ENCODE data around the gene FRYL.

Gene FRYL

GRCh38 chr4:48509543-48509942, 270.5 kb downstream of the FRYL start:
- TF ChIP-seq GATA2 (IDR thresholded peaks at IDR 0.05; ENCODE audit: low read depth, low read length) (no peak), GATA3 (IDR thresholded peaks at IDR 0.05; ENCODE audit: low read depth, low read length) (no peak)

GRCh38 chr4:48506716-48507115, 273.4 kb downstream of the FRYL start:
- no peak for TF ChIP-seq GATA3 (IDR thresholded peaks at IDR 0.05; ENCODE audit: low read depth, low read length)

- TF ChIP-seq GATA3 (IDR thresholded peaks at IDR 0.05; ENCODE audit: low read depth, low read length) = no peak
- TF ChIP-seq GATA2 (IDR thresholded peaks at IDR 0.05; ENCODE audit: low read depth, low read length) = no peak
These were observed 275.7 kb downstream of the FRYL start for GRCh38 chr4:48504352-48504751.

- TF ChIP-seq GATA3 (IDR thresholded peaks at IDR 0.05; ENCODE audit: low read depth, low read length) = no peak
- TF ChIP-seq GATA2 (IDR thresholded peaks at IDR 0.05; ENCODE audit: low read depth, low read length) = no peak
These were observed 276.1 kb downstream of the FRYL start for GRCh38 chr4:48504026-48504330.

GRCh38 chr4:48503233-48504025, 276.6 kb downstream of the FRYL start:
- TF ChIP-seq GATA3 (IDR thresholded peaks at IDR 0.05; ENCODE audit: low read depth, low read length) = no peak

GRCh38 chr4:48499551-48500066, 280.5 kb downstream of the FRYL start:
- no peak for TF ChIP-seq GATA3 (IDR thresholded peaks at IDR 0.05; ENCODE audit: low read depth, low read length)
- TF ChIP-seq GATA2 (IDR thresholded peaks at IDR 0.05; ENCODE audit: low read depth, low read length) = no peak

- TF ChIP-seq GATA2 (IDR thresholded peaks at IDR 0.05; ENCODE audit: low read depth, low read length) (no peak), GATA3 (IDR thresholded peaks at IDR 0.05; ENCODE audit: low read depth, low read length) (no peak)
These were observed 281.2 kb downstream of the FRYL start for GRCh38 chr4:48498895-48499294.

- no peak for TF ChIP-seq GATA3 (IDR thresholded peaks at IDR 0.05; ENCODE audit: low read depth, low read length)
- TF ChIP-seq GATA2 (IDR thresholded peaks at IDR 0.05; ENCODE audit: low read depth, low read length) = no peak
These were observed 284.1 kb downstream of the FRYL start for GRCh38 chr4:48495941-48496340.

- TF ChIP-seq GATA2 (IDR thresholded peaks at IDR 0.05; ENCODE audit: low read depth, low read length) (no peak), GATA3 (IDR thresholded peaks at IDR 0.05; ENCODE audit: low read depth, low read length) (no peak)
These were observed 286.5 kb downstream of the FRYL start for GRCh38 chr4:48493452-48494100.

- no peak for TF ChIP-seq GATA2 (IDR thresholded peaks at IDR 0.05; ENCODE audit: low read depth, low read length)
- no peak for TF ChIP-seq GATA3 (IDR thresholded peaks at IDR 0.05; ENCODE audit: low read depth, low read length)
These were observed 288.4 kb downstream of the FRYL start for GRCh38 chr4:48491514-48492176.

- TF ChIP-seq GATA2 (IDR thresholded peaks at IDR 0.05; ENCODE audit: low read depth, low read length) (no peak), GATA3 (IDR thresholded peaks at IDR 0.05; ENCODE audit: low read depth, low read length) (no peak)
These were observed 289.2 kb downstream of the FRYL start for GRCh38 chr4:48490680-48491513.

GRCh38 chr4:48490012-48490679, 289.9 kb downstream of the FRYL start, which contains the start of gene ZAR1:
Gene ZAR1, plus strand, starts transcription at chr4:48490252. Its CDS starts 40 bp downstream, at chr4:48490292.
- no peak for TF ChIP-seq GATA3 (IDR thresholded peaks at IDR 0.05; ENCODE audit: low read depth, low read length)
- no peak for TF ChIP-seq GATA2 (IDR thresholded peaks at IDR 0.05; ENCODE audit: low read depth, low read length)

GRCh38 chr4:48489683-48490011, 290.4 kb downstream of the FRYL start:
- TF ChIP-seq GATA3 (IDR thresholded peaks at IDR 0.05; ENCODE audit: low read depth, low read length) (no peak), GATA2 (IDR thresholded peaks at IDR 0.05; ENCODE audit: low read depth, low read length) (no peak)
